ENCODE data around the gene ILDR2.

DNA sequence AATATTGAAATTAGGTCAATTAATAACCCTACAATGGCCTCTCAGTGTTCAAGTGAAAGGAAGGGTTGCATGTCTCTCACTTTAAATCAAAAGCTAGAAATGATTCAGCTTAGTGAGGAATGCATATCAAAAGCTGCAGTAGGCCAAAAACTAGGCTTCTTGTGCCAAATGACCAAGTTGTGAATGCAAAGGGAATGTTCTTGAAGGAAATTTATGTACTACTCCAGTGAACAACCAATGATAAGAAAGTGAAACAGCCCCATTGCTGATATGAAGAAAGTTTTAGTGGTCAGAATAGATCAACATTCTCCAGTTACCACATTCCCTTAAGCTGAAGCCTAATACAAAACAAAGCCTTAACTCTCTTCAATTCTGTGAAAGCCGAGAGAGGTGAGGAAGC is 23.7 kb upstream of the ILDR2 start:
- TF ChIP-seq CTCF (IDR thresholded peaks at IDR 0.05; ENCODE audit: low read length), result no peak
- no peak for TF ChIP-seq EZH2 (IDR thresholded peaks at IDR 0.05; ENCODE audit: borderline replicate concordance, low read length)
